Gastroesophageal sphincter (tissue), 3 donors: ENCODE results near the gene NIF3L1.

Experiments used
- EP300 ChIP-seq: sonication (generic); formaldehyde crosslinking; IDR thresholded peaks from one replicate; pipeline ENCODE4 v1.6.1; 2017; ENCODE audit warnings: antibody characterized with exemption, mild to moderate bottlenecking
- POLR2A ChIP-seq, 2 donors: fragments of 450-650 bp; IDR thresholded peaks; one replicate each; pipeline ENCODE4 v1.6.1; 2017; ENCODE audit warnings: antibody characterized with exemption in 2 of 2, mild to moderate bottlenecking in 2 of 2, moderate library complexity in 1 of 2
- TF ChIP-seq, protein P1 (sequence below), 4 experiments: fragments of 200-600 bp in 2 of 4; fragments of 450-650 bp in 2 of 4; sonication (generic) in 1 of 4; IDR thresholded peaks; one replicate each; pipeline ENCODE4 v1.5.1; 2017 to 2019; ENCODE audit warnings: antibody characterized with exemption in 4 of 4, mild to moderate bottlenecking in 2 of 4, moderate library complexity in 2 of 4

DNA sequence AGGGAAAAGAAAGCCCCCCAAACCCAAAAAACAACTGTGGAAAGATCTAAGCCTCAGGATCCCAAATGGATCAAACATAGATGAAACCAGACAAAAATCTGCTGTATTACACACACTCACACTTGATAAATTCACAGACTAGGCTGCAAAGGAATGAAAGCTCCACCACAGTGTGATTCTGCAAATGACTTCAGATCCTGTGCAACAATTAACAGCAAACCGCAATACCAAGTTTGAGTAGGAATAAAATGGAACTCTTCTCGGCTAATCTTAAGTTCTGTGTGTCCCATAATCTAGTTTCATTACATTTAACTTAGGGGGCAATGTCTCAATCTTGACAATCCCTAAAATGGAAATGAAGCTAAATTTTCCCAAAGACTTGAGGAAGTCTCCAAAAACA, 36.6 kb upstream of the NIF3L1 start:
- no peak for TF ChIP-seq POLR2A (IDR thresholded peaks at IDR 0.05)
- TF ChIP-seq, protein P1, sequence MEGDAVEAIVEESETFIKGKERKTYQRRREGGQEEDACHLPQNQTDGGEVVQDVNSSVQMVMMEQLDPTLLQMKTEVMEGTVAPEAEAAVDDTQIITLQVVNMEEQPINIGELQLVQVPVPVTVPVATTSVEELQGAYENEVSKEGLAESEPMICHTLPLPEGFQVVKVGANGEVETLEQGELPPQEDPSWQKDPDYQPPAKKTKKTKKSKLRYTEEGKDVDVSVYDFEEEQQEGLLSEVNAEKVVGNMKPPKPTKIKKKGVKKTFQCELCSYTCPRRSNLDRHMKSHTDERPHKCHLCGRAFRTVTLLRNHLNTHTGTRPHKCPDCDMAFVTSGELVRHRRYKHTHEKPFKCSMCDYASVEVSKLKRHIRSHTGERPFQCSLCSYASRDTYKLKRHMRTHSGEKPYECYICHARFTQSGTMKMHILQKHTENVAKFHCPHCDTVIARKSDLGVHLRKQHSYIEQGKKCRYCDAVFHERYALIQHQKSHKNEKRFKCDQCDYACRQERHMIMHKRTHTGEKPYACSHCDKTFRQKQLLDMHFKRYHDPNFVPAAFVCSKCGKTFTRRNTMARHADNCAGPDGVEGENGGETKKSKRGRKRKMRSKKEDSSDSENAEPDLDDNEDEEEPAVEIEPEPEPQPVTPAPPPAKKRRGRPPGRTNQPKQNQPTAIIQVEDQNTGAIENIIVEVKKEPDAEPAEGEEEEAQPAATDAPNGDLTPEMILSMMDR (IDR thresholded peaks at IDR 0.05), result no peak
- no peak for TF ChIP-seq EP300
